Measurements from ENCODE around the gene KIFAP3.
"Not testable (repeated sequence)": the region's sequence is repeated elsewhere in the genome, so short reads cannot be mapped to it uniquely, and the experiment has no call there.

Gene KIFAP3

DNA sequence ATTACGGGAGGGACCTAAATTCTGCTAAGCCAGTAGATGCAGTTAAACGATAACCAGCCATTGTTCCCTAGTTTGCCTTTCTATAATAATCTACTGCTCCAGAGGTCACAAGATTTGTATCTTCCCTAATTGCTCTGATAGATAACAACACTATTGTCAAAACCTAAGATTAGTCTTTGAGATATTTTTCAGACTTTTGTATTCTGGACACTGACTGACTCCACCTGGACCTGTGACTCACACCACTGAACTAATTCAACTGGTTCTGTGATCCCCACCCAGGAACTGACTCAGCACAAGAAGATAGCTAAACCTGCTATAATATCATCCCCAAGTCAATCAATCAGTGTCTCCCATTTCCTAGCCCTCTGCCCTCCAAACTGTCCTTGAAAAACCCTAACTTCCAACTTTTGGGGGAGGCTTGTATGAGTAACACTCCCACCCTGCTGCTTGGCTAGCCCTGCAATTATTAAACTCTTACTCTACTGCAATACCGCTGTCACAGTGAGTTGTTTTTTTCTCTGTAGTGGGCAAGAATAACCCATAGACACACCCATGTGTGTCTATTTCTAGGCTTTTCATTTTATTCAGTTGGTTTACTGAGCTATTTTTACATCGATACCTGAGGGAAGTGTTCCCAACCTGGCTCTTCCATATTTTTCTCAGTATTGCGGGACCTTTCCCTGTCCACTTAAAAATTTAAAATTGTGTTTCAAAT lies 11.2 kb downstream of the KIFAP3 start:
- DNase-seq, result no peak

DNA sequence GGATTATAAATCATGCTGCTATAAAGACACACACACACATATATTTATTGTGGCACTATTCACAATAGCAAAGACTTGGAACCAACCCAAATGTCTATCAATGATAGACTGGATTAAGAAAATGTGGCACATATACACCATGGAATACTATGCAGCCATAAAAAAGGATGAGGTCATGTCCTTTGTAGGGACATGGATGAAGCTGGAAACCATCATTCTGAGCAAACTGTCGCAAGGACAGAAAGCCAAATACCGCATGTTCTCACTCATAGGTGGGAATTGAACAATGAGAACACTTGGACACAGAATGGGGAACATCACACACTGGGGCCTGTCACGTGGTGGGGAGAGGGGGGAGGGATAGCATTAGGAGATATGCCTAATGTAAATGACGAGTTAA lies 12.8 kb downstream of the KIFAP3 start:
- not testable (repeated sequence) for DNase-seq

DNA sequence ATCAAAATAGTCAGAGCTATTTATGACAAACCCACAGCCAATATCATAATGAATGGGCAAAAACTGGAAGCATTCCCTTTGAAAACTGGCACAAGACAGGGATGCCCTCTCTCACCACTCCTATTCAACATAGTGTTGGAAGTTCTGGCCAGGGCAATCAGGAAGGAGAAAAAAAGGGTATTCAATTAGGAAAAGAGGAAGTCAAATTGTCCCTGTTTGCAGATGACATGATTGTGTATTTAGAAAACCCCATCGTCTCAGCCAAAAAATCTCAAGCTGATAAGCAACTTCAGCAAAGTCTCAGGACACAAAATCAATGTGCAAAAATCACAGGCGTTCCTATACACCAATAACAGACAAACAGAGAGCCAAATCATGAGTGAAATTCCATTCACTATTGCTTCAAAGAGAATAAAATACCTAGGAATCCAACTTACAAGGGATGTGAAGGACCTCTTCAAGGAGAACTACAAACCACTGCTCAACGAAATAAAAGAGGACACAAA lies 14.4 kb downstream of the KIFAP3 start:
- DNase-seq, result peak in 1 of 4 experiments; percentile 9

DNA sequence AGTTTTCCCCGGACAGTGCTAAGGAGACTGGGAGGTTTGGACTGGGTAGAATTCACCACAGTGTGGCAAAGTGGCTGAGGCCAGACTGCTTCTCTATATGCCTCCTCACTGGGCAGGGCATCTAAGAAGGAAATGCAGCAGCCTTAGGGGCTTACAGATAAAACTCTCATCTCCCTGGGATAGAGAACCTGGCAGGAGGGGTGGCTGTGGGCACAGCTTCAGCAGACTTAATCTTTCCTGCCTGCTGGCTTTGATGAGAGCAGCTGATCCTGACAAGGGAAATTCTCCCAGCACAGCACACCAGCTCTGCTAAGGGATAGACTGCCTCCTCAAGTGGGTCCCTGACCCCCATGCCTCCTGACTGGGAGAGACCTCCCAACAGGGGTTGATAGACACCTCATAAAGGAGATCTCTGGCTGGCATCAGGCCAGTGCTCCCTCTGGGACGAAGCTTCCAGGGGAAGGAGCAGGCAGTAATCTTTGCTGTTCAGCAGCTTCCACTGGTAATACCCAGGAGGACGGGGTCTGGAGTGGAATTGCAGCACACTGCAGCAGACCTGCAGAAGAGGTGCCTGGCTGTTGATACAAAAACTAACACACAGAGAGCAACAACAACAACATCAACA lies 25.2 kb downstream of the KIFAP3 start:
- DNase-seq, result no peak

DNA sequence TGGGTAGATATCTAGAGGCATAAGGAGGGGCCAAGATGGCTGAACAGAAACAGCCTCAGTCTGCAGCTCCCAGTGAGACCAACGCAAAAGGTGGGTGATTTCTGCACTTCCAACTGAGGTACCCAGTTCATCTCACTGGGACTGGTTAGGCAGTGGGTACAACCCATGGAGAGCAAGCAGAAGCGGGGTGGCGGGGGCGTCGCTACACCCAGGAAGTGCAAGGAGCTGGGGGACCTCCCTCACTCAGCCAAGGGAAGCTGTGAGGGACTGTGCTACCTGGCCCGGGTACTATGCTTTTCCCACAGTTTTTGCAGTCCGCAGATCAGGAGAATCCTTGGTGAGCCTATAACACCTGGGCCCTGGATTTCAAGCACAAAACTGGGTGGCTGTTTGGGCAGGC lies 26.0 kb downstream of the KIFAP3 start:
- DNase-seq, result no peak

DNA sequence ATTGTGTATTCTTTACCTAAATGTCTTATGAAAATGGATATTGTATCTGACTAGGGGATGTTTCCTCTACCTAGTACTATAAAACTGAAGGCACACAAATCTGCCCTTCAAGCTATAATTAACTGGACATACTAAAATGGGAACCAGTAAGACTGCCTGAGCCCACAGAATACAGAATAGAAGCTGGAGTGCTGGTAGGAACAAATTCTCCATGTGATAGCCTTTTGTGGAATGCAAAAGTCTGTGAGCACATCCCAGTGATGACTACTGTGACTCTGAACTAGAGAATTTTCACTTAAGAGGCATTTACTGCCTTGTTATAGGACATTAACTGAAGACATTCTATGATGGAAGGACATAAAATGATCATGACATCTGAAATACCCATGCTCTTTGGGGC lies 30.3 kb downstream of the KIFAP3 start:
- no peak for DNase-seq

DNA sequence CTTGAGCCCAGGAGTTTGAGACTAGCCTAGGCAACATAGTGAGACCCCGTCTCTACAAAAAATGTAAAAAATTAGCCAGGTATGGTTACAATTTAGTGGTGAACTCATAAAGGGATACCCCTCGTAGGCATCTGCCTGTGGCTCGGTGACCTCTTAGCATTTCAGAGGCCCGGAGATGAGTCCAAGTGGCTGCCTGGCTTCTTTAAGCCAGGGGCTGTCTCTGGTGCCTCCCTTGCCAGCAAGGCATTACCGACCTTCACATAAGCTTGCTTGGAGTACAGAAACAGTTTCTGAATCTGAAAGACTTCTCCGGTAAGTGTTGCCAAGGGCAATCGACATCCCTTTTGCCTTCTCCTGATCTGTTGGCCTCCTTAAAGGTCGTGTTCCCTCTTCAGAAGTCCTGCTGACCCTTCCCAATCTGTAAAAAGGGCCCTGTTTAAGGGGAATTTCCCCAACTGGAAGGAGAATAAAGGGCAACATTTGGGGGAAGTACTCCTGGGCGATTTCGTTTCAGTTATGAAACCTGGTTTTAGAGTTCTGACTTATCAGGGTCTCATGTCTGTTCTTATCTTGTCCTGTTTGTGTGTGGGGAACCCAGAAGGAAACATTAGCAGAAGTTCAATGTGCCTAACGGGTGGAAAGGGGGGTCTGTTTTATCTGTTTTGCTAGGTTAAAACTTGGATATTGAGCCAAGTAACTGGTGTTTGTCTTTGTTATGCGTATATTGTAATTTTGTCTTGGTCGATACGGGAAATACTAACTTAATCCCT lies 32.9 kb downstream of the KIFAP3 start:
- DNase-seq, result no peak

DNA sequence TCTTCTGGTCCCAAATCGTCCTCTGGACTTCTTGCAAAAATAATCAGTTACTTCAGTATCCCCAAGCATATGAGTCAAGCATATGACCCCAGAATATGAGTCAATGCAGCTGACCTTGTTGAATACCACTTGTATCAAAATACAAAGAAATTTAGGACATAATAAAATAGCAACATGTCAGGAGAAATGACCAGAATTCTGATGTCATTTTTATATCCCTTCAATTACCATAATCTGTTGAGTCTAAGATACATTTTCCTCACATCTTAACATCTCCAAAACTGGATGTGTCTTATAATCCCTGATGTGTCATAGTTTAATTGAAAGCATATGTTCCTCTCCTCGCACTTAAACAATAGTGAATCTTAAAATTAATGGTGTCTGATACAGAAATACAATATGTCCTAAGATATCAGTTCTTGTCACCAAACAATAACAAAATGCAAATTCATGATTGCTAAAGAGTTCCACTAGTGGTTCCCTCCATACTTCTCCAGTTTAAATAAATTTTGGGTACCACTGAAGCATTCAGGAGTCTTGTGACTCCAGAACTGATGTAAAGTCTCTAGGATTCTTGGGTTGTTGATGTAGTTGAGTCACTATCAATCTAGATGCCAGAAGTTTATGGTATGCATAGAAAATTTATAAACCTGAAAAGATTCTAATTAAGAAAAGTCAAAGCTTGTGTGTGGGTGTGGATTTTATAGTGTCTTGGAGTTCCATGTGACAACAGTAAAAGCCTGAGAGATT lies 41.8 kb downstream of the KIFAP3 start:
- no peak for DNase-seq

DNA sequence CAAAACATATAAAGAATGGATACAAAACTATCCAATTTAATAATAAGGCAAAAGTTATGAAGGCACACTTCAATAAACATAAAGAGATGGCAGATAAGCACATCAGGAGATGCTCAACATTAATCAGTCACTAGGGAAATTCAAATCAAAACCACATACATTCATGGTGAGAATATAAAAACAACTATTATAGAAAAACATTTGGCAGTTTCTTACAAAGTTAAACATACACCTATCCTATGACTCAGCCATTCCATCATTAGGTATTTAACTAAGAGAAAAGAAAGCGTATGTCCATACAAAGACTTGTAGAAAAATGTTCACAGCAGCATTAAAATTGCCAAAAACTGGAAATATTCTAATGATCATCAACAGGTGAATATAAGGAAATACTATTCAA lies 44.3 kb downstream of the KIFAP3 start:
- DNase-seq, result no peak

DNA sequence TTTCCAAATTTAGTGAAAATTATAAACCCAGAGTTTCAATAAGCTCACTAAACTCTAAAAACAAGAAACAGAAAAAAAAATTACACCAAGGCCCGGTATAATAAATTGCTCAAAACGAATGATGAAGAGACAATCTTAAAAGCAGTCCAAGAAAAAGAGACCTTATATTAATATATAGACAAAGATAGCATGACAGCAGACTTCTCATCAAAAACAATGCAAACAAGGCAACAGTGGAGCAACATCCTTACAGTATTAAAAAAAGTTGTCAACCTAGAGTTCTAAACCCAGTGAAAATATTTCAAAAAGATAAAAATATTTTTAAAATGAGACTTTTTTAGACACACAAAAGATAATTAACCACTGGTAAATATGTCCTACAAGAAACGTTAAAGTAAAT lies 46.7 kb downstream of the KIFAP3 start:
- DNase-seq, result no peak

DNA sequence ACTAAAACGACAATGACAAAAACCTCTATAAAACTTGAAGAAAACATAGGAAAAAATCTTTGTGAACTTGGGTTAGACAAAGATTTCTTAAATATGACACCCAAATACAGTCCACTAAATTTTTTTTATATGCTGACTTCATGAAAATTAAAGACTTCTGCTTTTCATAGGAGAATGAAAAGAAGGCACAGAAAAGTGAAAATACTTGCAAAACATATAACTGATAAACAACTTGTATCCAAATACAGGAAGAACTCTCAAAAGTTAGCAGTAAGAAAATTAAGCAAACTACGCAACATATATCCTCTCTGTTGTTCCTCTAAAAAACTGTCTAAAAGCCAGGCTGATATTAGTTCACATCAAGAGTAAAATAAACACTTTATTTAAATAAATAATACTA lies 53.6 kb downstream of the KIFAP3 start:
- DNase-seq, result peak in 2 of 4 experiments; percentile 38 to 67

DNA sequence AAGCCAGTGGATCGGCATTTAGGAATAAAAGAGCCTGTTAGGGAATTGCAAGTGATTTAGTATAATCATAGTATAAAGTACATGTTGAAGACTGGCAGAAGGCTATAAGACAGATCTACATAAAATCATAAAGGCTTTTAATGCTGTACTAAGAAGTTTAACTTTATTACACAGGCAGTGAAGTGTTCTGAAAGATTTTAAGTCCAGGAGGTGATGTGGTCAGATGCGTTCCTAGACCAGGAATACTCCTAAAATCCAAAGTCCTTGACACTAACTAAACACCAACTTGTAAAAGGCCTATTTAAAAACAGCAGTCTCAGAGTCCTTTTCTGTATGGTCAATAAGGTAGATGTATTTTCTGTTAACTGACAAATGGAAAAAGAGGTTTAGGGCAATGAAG lies 57.0 kb downstream of the KIFAP3 start:
- DNase-seq, result no peak

DNA sequence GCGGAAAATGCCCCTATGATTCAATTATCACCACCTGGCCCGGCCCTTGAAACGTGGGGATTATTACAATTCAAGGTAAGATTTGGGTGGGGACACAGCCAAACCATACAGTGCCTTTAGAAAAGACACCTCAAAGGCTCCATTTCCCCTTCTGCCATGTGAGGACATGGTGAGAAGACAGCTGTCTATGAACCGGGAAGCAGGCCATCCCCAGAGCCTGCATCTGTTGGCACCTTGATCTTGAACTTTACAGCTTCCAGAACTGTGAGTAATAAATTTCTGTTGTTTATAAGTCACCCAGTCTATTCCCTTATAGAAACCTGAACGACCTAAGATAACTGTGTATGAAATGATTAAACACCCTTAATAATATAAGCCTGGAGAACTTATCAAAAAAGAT lies 61.6 kb downstream of the KIFAP3 start:
- DNase-seq, result no peak

DNA sequence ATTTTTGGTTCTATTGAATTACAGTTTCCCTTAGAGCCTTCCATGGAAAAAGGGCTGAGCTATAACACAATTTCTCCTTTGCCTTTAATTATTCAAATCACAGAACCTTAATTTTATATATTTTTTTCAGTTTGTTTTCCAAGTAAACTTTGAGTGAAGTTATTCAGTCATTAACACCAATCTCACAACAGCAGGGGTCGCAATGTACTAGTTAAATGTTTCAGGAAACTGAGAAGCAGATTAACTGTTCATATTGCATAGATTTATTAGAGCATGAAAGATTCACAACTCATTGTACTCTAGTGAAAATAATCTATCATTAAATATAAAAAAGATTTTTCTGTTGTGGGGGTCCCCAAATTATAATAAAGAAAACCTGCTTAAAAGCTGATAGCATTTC lies 64.1 kb downstream of the KIFAP3 start:
- peak; percentile 27 to 67 (median 44) for DNase-seq

DNA sequence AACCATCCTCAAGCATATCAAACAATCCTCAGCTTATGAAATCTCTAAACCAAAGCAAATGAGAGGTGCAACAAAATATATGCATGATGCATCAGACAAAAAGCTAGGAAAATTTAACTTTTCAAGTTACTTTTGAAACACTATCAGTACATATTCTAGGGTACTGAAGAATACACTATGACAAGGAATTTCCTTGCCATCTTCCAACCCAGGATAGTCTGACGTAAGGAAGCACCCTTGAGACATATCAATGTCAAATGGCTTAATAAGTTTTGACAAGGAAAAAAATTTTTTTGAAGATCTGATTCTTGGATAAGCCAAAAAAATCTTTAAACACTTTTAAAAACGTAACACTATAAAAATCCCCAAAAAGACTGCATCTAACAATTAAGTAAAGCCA lies 64.9 kb downstream of the KIFAP3 start:
- no peak for DNase-seq

DNA sequence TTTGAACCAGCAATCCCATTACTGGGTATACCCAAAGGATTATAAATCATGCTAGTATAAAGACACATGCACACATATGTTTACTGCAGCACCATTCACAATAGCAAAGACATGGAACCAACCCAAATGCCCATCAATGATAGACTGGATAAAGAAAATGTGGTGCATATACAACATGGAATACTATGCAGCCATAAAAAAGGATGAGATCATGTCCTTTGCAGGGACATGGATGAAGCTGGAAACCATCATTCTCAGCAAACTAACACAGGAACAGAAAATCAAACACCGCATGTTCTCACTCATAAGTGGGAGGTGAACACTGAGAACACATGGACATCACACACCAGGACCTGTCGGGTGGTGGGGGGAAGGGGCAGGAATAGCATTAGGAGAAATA lies 65.8 kb downstream of the KIFAP3 start:
- DNase-seq, result not testable (repeated sequence)

DNA sequence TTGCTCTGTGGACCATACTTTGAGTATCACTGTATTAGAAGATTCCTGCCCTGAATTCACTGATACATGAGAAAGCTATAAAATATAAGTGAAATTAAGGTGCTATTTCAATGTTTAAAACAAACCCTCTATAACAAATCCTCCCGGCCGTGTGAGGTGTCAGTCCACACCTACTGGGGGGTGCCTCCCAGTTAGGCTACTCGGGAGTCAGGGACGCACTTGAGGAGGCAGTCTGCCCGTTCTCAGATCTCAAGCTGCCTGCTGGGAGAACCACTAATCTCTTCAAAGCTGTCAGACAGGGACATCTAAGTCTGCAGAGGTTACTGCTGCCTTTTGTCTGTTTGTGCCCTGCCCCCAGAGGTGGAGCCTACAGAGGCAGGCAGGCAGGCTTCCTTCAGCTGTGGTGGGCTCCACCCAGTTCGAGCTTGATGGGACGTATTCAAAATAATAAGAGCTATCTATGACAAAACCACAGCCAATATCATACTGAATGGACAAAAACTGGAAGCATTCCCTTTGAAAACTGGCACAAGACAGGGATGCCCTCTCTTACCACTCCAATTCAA lies 71.1 kb downstream of the KIFAP3 start:
- not testable (repeated sequence) for DNase-seq

DNA sequence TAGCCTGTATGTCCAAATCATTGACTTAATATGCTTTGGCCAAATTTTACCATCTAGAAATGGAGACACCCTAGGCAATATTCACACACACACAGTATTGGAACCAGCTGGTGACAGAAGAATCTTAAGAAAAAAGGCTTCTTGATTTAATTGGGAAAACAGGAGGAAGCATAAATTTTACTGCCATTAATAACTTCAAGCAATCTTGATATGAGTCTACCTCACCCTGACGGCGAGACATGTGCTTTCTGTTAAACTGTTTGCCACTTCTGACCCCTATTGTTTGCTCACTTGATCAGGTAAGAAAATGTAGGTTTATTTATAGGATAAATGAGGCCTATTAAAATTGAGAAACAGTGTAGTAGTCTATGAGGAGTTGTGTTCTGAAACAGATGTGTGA lies 73.2 kb downstream of the KIFAP3 start:
- no peak for DNase-seq

DNA sequence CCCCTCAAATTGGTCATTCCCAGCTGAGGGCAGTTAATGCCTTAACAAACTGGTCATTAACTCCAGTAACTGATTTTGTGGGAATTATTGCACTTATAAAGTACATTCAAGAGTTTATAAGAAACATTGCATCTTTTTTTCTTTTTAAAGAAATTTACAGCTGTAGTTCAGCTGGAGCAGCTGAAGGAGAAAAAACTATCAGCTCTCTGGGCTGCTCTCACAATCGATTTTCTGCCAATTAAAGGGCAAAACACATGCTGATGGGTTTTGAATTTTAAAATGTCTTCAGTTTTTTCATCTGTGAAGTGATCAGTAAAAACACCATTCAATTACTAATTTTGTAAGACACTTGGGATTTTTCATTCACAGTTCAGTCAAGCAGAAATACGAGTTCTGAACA lies 74.7 kb downstream of the KIFAP3 start:
- DNase-seq, result no peak

DNA sequence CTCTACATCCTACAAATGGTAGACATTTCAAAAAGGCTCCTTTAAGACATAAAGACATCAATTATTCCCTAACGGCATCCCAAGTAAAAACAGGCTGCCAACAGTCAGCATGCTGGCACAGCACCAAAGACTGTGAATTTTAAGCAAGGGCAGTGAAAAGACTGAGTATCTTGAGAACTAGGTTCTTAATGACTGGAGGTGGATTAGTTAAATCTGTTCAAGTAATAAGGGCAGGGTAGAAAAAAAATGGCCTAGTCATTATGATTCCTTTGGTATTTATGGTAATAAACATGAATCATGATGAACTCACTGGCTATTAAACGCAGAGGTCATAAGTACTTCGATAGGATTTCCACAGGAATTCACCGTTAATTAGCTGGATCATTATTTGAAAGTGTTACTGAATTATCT lies 75.2 kb downstream of the KIFAP3 start:
- no peak for DNase-seq

DNA sequence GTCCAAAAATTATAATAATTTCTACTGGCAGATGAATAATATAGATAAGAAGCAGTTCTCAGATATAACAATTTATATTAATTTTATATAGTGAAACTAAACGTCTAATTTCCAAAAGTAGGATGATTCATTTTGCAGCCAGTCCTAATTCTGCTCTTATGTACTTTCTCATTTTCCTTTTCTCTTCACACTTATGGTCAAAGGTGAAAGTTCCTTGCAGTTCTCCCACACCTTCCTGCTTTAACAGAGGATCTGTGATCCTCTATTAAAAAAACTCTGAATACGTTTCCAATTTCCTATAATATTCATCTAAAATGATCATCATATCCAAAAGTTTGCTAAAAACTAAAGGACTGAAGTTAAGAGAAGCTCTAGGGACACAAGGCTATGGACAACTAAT lies 78.5 kb downstream of the KIFAP3 start:
- DNase-seq, result no peak

DNA sequence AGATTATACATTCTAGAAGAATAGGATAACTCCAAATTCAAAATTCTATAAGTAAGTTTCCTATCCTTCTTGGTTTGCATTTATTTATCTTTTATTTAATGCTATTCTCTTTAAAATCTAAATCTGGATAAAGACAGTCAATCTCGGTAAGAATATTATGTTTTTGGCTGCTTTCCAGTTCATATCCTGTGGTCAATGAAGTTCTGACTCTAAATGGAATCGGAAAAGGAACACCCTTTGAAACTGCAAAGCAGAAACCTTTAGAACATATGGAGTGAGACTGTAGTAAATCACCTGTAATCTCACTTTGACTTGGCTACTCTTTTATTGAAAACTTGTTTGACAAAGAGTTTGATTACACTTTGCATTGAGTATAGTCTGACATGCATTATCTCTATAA lies 85.2 kb downstream of the KIFAP3 start:
- no peak for DNase-seq

DNA sequence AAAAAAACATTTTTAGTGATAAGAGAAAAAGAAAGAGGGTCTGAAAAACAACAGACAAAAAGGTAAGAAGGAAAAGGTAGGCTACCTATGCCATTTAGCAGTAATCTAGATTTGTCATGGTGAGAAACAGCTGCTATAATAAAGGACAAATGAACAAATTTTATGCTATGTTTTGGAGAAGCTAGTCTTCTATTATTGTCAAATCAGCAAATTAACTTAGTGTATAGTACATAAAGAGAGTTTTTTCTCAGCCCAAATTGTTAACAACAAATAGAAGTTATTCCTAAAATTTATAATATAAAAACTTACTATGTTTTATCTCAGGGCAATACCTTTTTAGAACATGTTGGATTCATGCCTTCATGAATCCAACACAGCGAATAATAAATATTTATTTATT lies 88.7 kb downstream of the KIFAP3 start:
- no peak for DNase-seq

Measured in suppressor macrophage (primary cell).